HepG2 (cell line): Measurements from ENCODE around the gene XPNPEP2. TPM values are rescaled to one million over a fixed set of nuclear protein-coding genes. Genes with fewer than 3 reads are reported as not detected.

Source experiments
- ATAC-seq: fragments of 200-7000 bp; cut with Tn5 transposase; 3 replicates; pipeline ENCODE4 v1.9.1; 2020; ENCODE audit warnings: mild to moderate bottlenecking, moderate library complexity
- BruUV-seq: library from RNA; stranded (reverse); fragments of 400-500 nt; replicated peaks from 2 replicates; lab custom pipeline; 2021; lab: Mats Ljungman, UMichigan
- CTCF ChIA-PET: fragments of 300-600 bp; formaldehyde crosslinking; extraction: SDS; loops from one replicate; lab custom pipeline; 2021; ENCODE audit warnings: low total read pairs, inconsistent platforms, low intra/inter-chr PET ratio; lab: Yijun Ruan, JAX
- POLR2A ChIA-PET: fragments of 350-600 bp; sonication (Branson Sonifier 250); formaldehyde crosslinking; loops from one replicate; lab custom pipeline; 2020; ENCODE audit warnings: antibody characterized with exemption, inconsistent platforms; lab: Yijun Ruan, JAX
- DNase-seq: peaks from one replicate; pipeline ENCODE4 v3.0.0-alpha.2; 2015; ENCODE audit warnings: low spot score
- FAIRE-seq: peaks from 3 replicates; lab custom pipeline; 2011; peaks lifted over from hg19 to GRCh38; lab: Jason Lieb, UNC
- H2AFZ ChIP-seq: one replicate; pipeline ENCODE4 v1.6.1; 2011; ENCODE audit warnings: low read length, inconsistent platforms
- H3K27ac ChIP-seq: fragments of 300-600 bp; 3 replicates; pipeline ENCODE4 v1.8.0; 2011; ENCODE audit warnings: mixed run types, mild to moderate bottlenecking, mixed read lengths, low read length, inconsistent platforms; ENCODE audit not compliant: insufficient read depth; ENCODE audit errors: extremely low read length
- H3K27me3 ChIP-seq, 2 experiments: fragments of 200-600 bp in 1 of 2; 2 replicates in 1 of 2; 3 replicates in 1 of 2; pipeline versions ENCODE4 v1.6.0 to v1.8.0; 2011; ENCODE audit warnings: low read length in 2 of 2, mild to moderate bottlenecking in 2 of 2, moderate library complexity in 2 of 2, inconsistent platforms in 1 of 2; ENCODE audit not compliant: insufficient read depth in 2 of 2, control insufficient read depth in 1 of 2
- H3K36me3 ChIP-seq, 2 experiments: fragments of 200-600 bp in 1 of 2; replicated peaks in 1 of 2; 2 replicates in 1 of 2; 3 replicates in 1 of 2; pipeline versions ENCODE4 v1.5.1 to v1.8.0; 2011; ENCODE audit warnings: low read length in 2 of 2, inconsistent platforms in 1 of 2; ENCODE audit not compliant: insufficient read depth in 2 of 2, control insufficient read depth in 1 of 2
- H3K4me1 ChIP-seq: 2 replicates; pipeline ENCODE4 v1.5.1; 2012; ENCODE audit warnings: low read length, inconsistent platforms; ENCODE audit not compliant: insufficient read depth
- H3K4me2 ChIP-seq: 2 replicates; pipeline ENCODE4 v1.6.0; 2011; ENCODE audit warnings: low read depth, low read length, inconsistent platforms
- H3K4me3 ChIP-seq, 3 experiments: fragments of 200-600 bp in 1 of 3; sonication (generic), shearing (Covaris generic) in 1 of 3; replicated peaks in 1 of 3; 2 replicates each; pipeline ENCODE4 v1.5.1; 2011 to 2016; ENCODE audit warnings: low read length in 3 of 3, inconsistent platforms in 2 of 3, low read depth in 2 of 3, mild to moderate bottlenecking in 2 of 3, control low read depth in 1 of 3, mixed read lengths in 1 of 3; ENCODE audit not compliant: insufficient read depth in 1 of 3
- H3K79me2 ChIP-seq: one replicate; pipeline ENCODE4 v1.6.1; 2011; ENCODE audit warnings: low read length, inconsistent platforms; ENCODE audit not compliant: insufficient read depth
- H3K9ac ChIP-seq: 2 replicates; pipeline ENCODE4 v1.6.0; 2011; ENCODE audit warnings: mild to moderate bottlenecking, low read depth, low read length, inconsistent platforms; ENCODE audit not compliant: insufficient read depth
- H3K9me3 ChIP-seq: 2 replicates; pipeline ENCODE4 v1.5.1; 2012; ENCODE audit warnings: mild to moderate bottlenecking, low read length
- H4K20me1 ChIP-seq: 2 replicates; pipeline ENCODE4 v1.6.0; 2011; ENCODE audit warnings: inconsistent platforms, mild to moderate bottlenecking, low read length, moderate library complexity; ENCODE audit not compliant: insufficient read depth
- BORCS8-MEF2B ChIP-seq: sonication (generic); formaldehyde crosslinking; IDR thresholded peaks from 2 replicates; pipeline ENCODE4 v1.8.0; 2022; ENCODE audit warnings: mild to moderate bottlenecking, missing genetic modification reagents
- HCFC1 ChIP-seq: fragments of 150-350 bp; IDR thresholded peaks from 2 replicates; pipeline ENCODE4 v1.6.1; 2014; ENCODE audit warnings: low read depth, low read length
- MAFF ChIP-seq: IDR thresholded peaks from 2 replicates; pipeline ENCODE4 v1.6.1; 2011; ENCODE audit warnings: low read depth, low read length, improper control_type of control experiment
- NR1H2 ChIP-seq: sonication (generic); formaldehyde crosslinking; IDR thresholded peaks from 2 replicates; pipeline ENCODE4 v1.8.1; 2022; ENCODE audit warnings: low read depth, missing genetic modification reagents, borderline replicate concordance
- SOX13 ChIP-seq, 3 experiments: fragments of 450-650 bp in 1 of 3; sonication (generic) in 1 of 3; formaldehyde crosslinking in 1 of 3; IDR thresholded peaks in 2 of 3; conservative IDR thresholded peaks in 1 of 3; 2 replicates each; pipeline versions ENCODE4 v1.5.0 to v1.6.1; 2016 to 2020; ENCODE audit warnings: antibody characterized with exemption in 1 of 3, mild to moderate bottlenecking in 1 of 3, missing compliant biosample characterization in 1 of 3, missing genetic modification reagents in 1 of 3, moderate library complexity in 1 of 3
- SSRP1 ChIP-seq: IDR thresholded peaks from 2 replicates; pipeline ENCODE4 v1.6.1; 2016; ENCODE audit warnings: control low read depth
- YY1 ChIP-seq: IDR thresholded peaks from 2 replicates; pipeline ENCODE4 v1.6.1; 2011; ENCODE audit warnings: low read length, low read depth, moderate library complexity, mild to moderate bottlenecking; ENCODE audit not compliant: insufficient read depth, insufficient replicate concordance
- ZNF382 ChIP-seq: sonication (generic); formaldehyde crosslinking; IDR thresholded peaks from 2 replicates; pipeline ENCODE4 v1.5.0; 2020; ENCODE audit warnings: missing genetic modification reagents, mild to moderate bottlenecking, borderline replicate concordance
- WGBS: methylation state at CpG from one replicate; pipeline ENCODE4 v1.1.6; 2017; ENCODE audit warnings: low lambda C conversion rate; 5-methylcytosine and 5-hydroxymethylcytosine counted together
- in situ Hi-C: cut with HindIII; loops from 2 replicates; pipeline ENCODE4 v1.10.0; 2017; ENCODE audit warnings: low pct_unique_long_range_greater_than_20kb; ENCODE audit not compliant: extremely low pct_ligation_motif_present
- intact Hi-C: fragments of 100-400 bp; cut with micrococcal nuclease; formaldehyde crosslinking; loops from one replicate; pipeline ENCODE4 v1.10.0; 2022; ENCODE audit not compliant: unreplicated experiment
- polyA plus RNA-seq, 8 experiments: library from polyadenylated mRNA; depleted of rRNA in 3 of 8; stranded (reverse) in 7 of 8; unstranded in 1 of 8; fragments of >200 nt; fragmentation: Illumina TruSeq in 4 of 8; extraction: Trizol in 4 of 8; gene quantifications; 2 replicates each; pipeline versions ENCODE4 v1.2.1 to v1.2.3, GENCODE V29; 2011 to 2016; ENCODE audit warnings: low read depth in 4 of 8, missing spikeins in 1 of 8, mixed read lengths in 1 of 8; ENCODE audit not compliant: insufficient read depth in 1 of 8
- total RNA-seq, 5 experiments: library from RNA; depleted of rRNA; stranded (reverse); fragments of >200 nt; fragmentation: Illumina TruSeq; extraction: Trizol; gene quantifications; 2 replicates each; pipeline ENCODE4 v1.2.3, GENCODE V29; 2016; ENCODE audit warnings: low read depth in 1 of 5
- TF ChIP-seq, protein P1 (sequence below): sonication (generic); formaldehyde crosslinking; IDR thresholded peaks from 2 replicates; pipeline ENCODE4 v1.5.0; 2020; ENCODE audit warnings: mild to moderate bottlenecking, missing genetic modification reagents
- TF ChIP-seq, protein P2 (sequence below): IDR thresholded peaks from 2 replicates; pipeline ENCODE4 v1.6.1; 2012; ENCODE audit warnings: low read depth, low read length, improper control_type of control experiment

XPNPEP2 gene
- total and polyA plus RNA-seq, 2 of the 13 experiments (the other 11 are each of a cell fraction or from before 2014, with no cell fraction given) = 1.1 to 1.8 TPM

DNA sequence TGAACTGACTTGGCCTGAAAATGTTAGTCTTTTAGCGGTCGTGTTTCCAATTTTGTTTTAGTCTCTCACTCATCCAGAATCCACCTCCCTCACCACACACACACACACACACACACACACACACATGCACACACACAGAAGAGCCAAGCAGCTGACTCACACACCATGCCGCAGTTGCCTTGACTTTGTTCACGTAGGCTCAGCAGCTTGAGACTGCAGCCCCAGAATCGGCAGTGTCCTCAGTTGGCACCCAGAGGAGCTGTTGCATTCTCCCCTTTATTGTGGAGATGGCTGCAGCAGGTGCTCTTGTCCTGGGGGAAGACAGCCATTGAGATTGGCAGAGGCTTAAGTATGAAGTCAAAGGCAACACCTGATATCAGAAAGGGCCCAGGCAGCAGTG is 20.9 kb upstream of the XPNPEP2 start:
- Histone ChIP-seq H3K9ac (no peak overlapping the region), H3K4me3 (no peak overlapping the region), H3K9me3 (no peaks in the 10 kb centered on the region), H2AFZ (no peak overlapping the region), H3K36me3 (no peaks in the 10 kb centered on the region), H3K27ac (no peak overlapping the region), H3K4me1 (peaks cover 24% of the 10 kb centered on the region), H4K20me1 (no peaks in the 10 kb centered on the region), H3K4me2 (no peak overlapping the region), H3K79me2 (no peaks in the 10 kb centered on the region), H3K27me3 (no peaks in the 10 kb centered on the region)
- TF ChIP-seq, protein P1, sequence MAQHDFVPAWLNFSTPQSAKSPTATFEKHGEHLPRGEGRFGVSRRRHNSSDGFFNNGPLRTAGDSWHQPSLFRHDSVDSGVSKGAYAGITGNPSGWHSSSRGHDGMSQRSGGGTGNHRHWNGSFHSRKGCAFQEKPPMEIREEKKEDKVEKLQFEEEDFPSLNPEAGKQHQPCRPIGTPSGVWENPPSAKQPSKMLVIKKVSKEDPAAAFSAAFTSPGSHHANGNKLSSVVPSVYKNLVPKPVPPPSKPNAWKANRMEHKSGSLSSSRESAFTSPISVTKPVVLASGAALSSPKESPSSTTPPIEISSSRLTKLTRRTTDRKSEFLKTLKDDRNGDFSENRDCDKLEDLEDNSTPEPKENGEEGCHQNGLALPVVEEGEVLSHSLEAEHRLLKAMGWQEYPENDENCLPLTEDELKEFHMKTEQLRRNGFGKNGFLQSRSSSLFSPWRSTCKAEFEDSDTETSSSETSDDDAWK (CRISPR knock-in tag) = no peak
- TF ChIP-seq SOX13 (IDR thresholded peaks at IDR 0.05) (no peak), SOX13 (CRISPR knock-in tag; conservative IDR thresholded peaks at IDR 0.05 in 1 of 2, IDR thresholded peaks at IDR 0.05 in 1 of 2) (no peak), ZNF382 (CRISPR knock-in tag) (no peak), SSRP1 (CRISPR knock-in tag) (no peak), BORCS8-MEF2B (CRISPR knock-in tag) (no peak), NR1H2 (CRISPR knock-in tag) (no peak), YY1 (no peak), HCFC1 (no peak), MAFF (no peak)
- TF ChIP-seq, protein P2, sequence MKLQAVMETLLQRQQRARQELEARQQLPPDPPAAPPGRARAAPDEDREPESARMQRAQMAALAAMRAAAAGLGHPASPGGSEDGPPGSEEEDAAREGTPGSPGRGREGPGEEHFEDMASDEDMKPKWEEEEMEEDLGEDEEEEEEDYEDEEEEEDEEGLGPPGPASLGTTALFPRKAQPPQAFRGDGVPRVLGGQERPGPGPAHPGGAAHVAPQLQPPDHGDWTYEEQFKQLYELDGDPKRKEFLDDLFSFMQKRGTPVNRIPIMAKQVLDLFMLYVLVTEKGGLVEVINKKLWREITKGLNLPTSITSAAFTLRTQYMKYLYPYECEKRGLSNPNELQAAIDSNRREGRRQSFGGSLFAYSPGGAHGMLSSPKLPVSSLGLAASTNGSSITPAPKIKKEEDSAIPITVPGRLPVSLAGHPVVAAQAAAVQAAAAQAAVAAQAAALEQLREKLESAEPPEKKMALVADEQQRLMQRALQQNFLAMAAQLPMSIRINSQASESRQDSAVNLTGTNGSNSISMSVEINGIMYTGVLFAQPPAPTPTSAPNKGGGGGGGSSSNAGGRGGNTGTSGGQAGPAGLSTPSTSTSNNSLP = no peak
- intact Hi-C loops (no loop called here), in situ Hi-C loops (no loop called here)
- ChIA-PET POLR2A (no interaction called here), CTCF (no interaction called here)
- ATAC-seq (no peak), FAIRE-seq (no peak), DNase-seq (no peak)
- no TSS peak for BruUV-seq
- 67% methylated on average over 2 of the region's 5 CpGs for WGBS
